ENCODE results near the gene CCDC69.
"Not testable (repeated sequence)": the region's sequence is repeated elsewhere in the genome, so short reads cannot be mapped to it uniquely, and the experiment has no call there.

CCDC69 gene

GRCh38 chr5:151186052-151186451 lies 37.8 kb downstream of the CCDC69 start:
- no peak for DNase-seq

GRCh38 chr5:151184316-151185042 lies 39.4 kb downstream of the CCDC69 start:
- DNase-seq, result no peak

- peak; percentile 36 for DNase-seq
These were observed 40.2 kb downstream of the CCDC69 start for GRCh38 chr5:151183456-151184245.

- DNase-seq, result no peak
These were observed 40.9 kb downstream of the CCDC69 start for GRCh38 chr5:151182976-151183375.

- DNase-seq, result no peak
These were observed 41.4 kb downstream of the CCDC69 start for GRCh38 chr5:151182524-151182900.

GRCh38 chr5:151181818-151182523 lies 41.9 kb downstream of the CCDC69 start:
- no peak for DNase-seq

GRCh38 chr5:151180291-151180690 lies 43.6 kb downstream of the CCDC69 start:
- no peak for DNase-seq

- DNase-seq, result no peak
These were observed 44.4 kb downstream of the CCDC69 start for GRCh38 chr5:151179489-151179840.

GRCh38 chr5:151178777-151179488 lies 45.0 kb downstream of the CCDC69 start:
- no peak for DNase-seq

- DNase-seq, result no peak
These were observed 45.5 kb downstream of the CCDC69 start for GRCh38 chr5:151178372-151178771.

- DNase-seq, result not testable (repeated sequence)
These were observed 47.6 kb downstream of the CCDC69 start for GRCh38 chr5:151176268-151176667.

GRCh38 chr5:151174612-151175101 lies 49.2 kb downstream of the CCDC69 start:
- DNase-seq, result no peak

GRCh38 chr5:151173711-151174611 lies 49.9 kb downstream of the CCDC69 start:
- DNase-seq, result no peak

GRCh38 chr5:151171529-151171928 lies 52.4 kb downstream of the CCDC69 start:
- DNase-seq, result no peak

GRCh38 chr5:151168602-151169344 lies 55.1 kb downstream of the CCDC69 start:
- no peak for DNase-seq

- no peak for DNase-seq
These were observed 56.9 kb downstream of the CCDC69 start for GRCh38 chr5:151167022-151167421.

GRCh38 chr5:151164687-151165392 lies 59.1 kb downstream of the CCDC69 start:
- peak; percentile 63 for DNase-seq

- DNase-seq, result no peak
These were observed 61.1 kb downstream of the CCDC69 start for GRCh38 chr5:151162776-151163175.

GRCh38 chr5:151159649-151160373 lies 64.1 kb downstream of the CCDC69 start:
- DNase-seq, result no peak

- DNase-seq, result no peak
These were observed 65.6 kb downstream of the CCDC69 start for GRCh38 chr5:151158287-151158661.
